Mesothelial cell of epicardium (in vitro differentiated cells): ENCODE results near the gene TH. TPM values are rescaled to one million over a fixed set of nuclear protein-coding genes. Genes with fewer than 3 reads are reported as not detected.

Source experiments
- DNase-seq, 2 experiments: peaks; one replicate each; pipeline ENCODE4 v3.0.0; 2021; ENCODE audit warnings: low spot score in 2 of 2; ENCODE audit not compliant: unreplicated experiment in 2 of 2
- H3K27ac Mint-ChIP-seq: 2 replicates; pipeline ENCODE4 v1.8.0; 2021; ENCODE audit warnings: mixed read lengths
- H3K27me3 Mint-ChIP-seq: 2 replicates; pipeline ENCODE4 v1.8.0; 2021; ENCODE audit warnings: low read depth, mixed read lengths
- H3K36me3 Mint-ChIP-seq: 2 replicates; pipeline ENCODE4 v1.8.0; 2021; ENCODE audit warnings: mixed read lengths
- H3K4me1 Mint-ChIP-seq: 2 replicates; pipeline ENCODE4 v1.8.0; 2021; ENCODE audit warnings: mixed read lengths
- H3K4me3 Mint-ChIP-seq: 2 replicates; pipeline ENCODE4 v1.8.0; 2021; ENCODE audit warnings: mild to moderate bottlenecking, moderate library complexity, mixed read lengths
- H3K9me3 Mint-ChIP-seq: 2 replicates; pipeline ENCODE4 v1.8.0; 2021; ENCODE audit warnings: mixed read lengths
- CTCF ChIP-seq: fragments of 200-600 bp; sonication (generic); IDR thresholded peaks from one replicate; pipeline ENCODE4 v1.5.0; 2021; ENCODE audit warnings: antibody characterized with exemption; ENCODE audit not compliant: unreplicated experiment
- total RNA-seq: library from RNA; stranded (reverse); gene quantifications from 3 replicates; pipeline ENCODE4 v1.2.1, GENCODE V29; 2021

Gene TH
- 0.77 to 1.4 TPM (median 1.1 TPM) in 3 replicates for total RNA-seq

GRCh38 chr11:2171591-2172003 lies at the start of gene TH:
TSS of gene TH (minus strand) at chr11:2171815. CDS start at chr11:2171786, 29 bp downstream.
- Mint-ChIP-seq H3K27ac (no peak within 1 kb of the TSS), H3K4me1 (peaks cover 5% of the 10 kb centered on the region), H3K36me3 (no peaks in the 10 kb centered on the region), H3K9me3 (no peaks in the 10 kb centered on the region), H3K27me3 (no peaks in the 10 kb centered on the region), H3K4me3 (no peak within 1 kb of the TSS)
- DNase-seq = no peak
- TF ChIP-seq CTCF = no peak

GRCh38 chr11:2221024-2221423 lies 49.4 kb upstream of the TH start:
- DNase-seq = no peak
- Mint-ChIP-seq H3K9me3 (peaks cover 30% of the 10 kb centered on the region), H3K4me3 (no peak overlapping the region), H3K36me3 (no peaks in the 10 kb centered on the region), H3K27me3 (peaks cover 36% of the 10 kb centered on the region), H3K4me1 (no peaks in the 10 kb centered on the region), H3K27ac (no peak overlapping the region)
- no peak for TF ChIP-seq CTCF

- no peak overlapping the region for H3K4me3 Mint-ChIP-seq
- TF ChIP-seq CTCF = no peak
- H3K4me1 Mint-ChIP-seq = no peaks in the 10 kb centered on the region
- H3K27ac Mint-ChIP-seq = no peak overlapping the region
- peaks cover 25% of the 10 kb centered on the region for H3K9me3 Mint-ChIP-seq
- peaks cover 36% of the 10 kb centered on the region for H3K27me3 Mint-ChIP-seq
- H3K36me3 Mint-ChIP-seq = no peaks in the 10 kb centered on the region
- no peak for DNase-seq
Measured at GRCh38 chr11:2220173-2220771, 48.7 kb upstream of the TH start.

- Mint-ChIP-seq H3K4me1 (no peaks in the 10 kb centered on the region), H3K27ac (no peak overlapping the region), H3K36me3 (no peaks in the 10 kb centered on the region), H3K4me3 (no peak overlapping the region), H3K27me3 (peaks cover 34% of the 10 kb centered on the region), H3K9me3 (peaks cover 20% of the 10 kb centered on the region)
- no peak for DNase-seq
- TF ChIP-seq CTCF = no peak
Measured at GRCh38 chr11:2219318-2220017, 47.9 kb upstream of the TH start.

GRCh38 chr11:2218031-2218633 lies 46.5 kb upstream of the TH start:
- H3K9me3 Mint-ChIP-seq = peaks cover 11% of the 10 kb centered on the region
- H3K4me3 Mint-ChIP-seq = no peak overlapping the region
- no peaks in the 10 kb centered on the region for H3K36me3 Mint-ChIP-seq
- DNase-seq = no peak
- no peak overlapping the region for H3K27ac Mint-ChIP-seq
- peaks cover 13% of the 10 kb centered on the region for H3K4me1 Mint-ChIP-seq
- TF ChIP-seq CTCF = no peak
- peaks cover 34% of the 10 kb centered on the region for H3K27me3 Mint-ChIP-seq
